ENCODE data around the gene CFAP299. TPM values are rescaled to one million over a fixed set of nuclear protein-coding genes. Genes with fewer than 3 reads are reported as not detected.

CFAP299 gene
- polyA plus RNA-seq, 2 of the 4 experiments (the other 2 are of a cell fraction), result not detected

GRCh38 chr4:80841587-80842281 is 506.2 kb downstream of the CFAP299 start:
- 18% methylated on average over 2 of the region's 2 CpGs for WGBS (ENCODE audit: missing lambda C conversion rate)
- H3K9me3 ChIP-seq, result no peaks in the 10 kb centered on the region
- H3K4me3 ChIP-seq, result no peak overlapping the region
- TF ChIP-seq USF2 (IDR thresholded peaks at IDR 0.05), result no peak
- no peak for TF ChIP-seq BCL3 (IDR thresholded peaks at IDR 0.05)
- no peak for TF ChIP-seq RFX5 (IDR thresholded peaks at IDR 0.05)
- no peak for TF ChIP-seq CHD4 (IDR thresholded peaks at IDR 0.05; ENCODE audit: borderline replicate concordance)
- TF ChIP-seq HMGXB4 (CRISPR knock-in tag; IDR thresholded peaks at IDR 0.05; ENCODE audit: borderline replicate concordance), result no peak
- TF ChIP-seq MAZ (IDR thresholded peaks at IDR 0.05; ENCODE audit: borderline replicate concordance, low read depth, low read length), result no peak
- TF ChIP-seq CBX8 (IDR thresholded peaks at IDR 0.05), result no peak
- no peak for TF ChIP-seq CTCF (IDR thresholded peaks at IDR 0.05)
- TF ChIP-seq EHF (CRISPR knock-in tag; IDR thresholded peaks at IDR 0.05), result no peak
- no peak for TF ChIP-seq KDM5A (IDR thresholded peaks at IDR 0.05)
- TF ChIP-seq TP53 (CRISPR knock-in tag; IDR thresholded peaks at IDR 0.05), result no peak
- no peak for TF ChIP-seq HOXB5 (CRISPR knock-in tag; IDR thresholded peaks at IDR 0.05)
- no peak for TF ChIP-seq FOXS1 (CRISPR knock-in tag; IDR thresholded peaks at IDR 0.05)
- TF ChIP-seq KDM1A (IDR thresholded peaks at IDR 0.05; ENCODE audit: low read depth), result no peak
- no peak for TF ChIP-seq HEYL (CRISPR knock-in tag; IDR thresholded peaks at IDR 0.05)
- CTCF ChIA-PET, result no interaction called here
- H3K4me1 ChIP-seq, result no peaks in the 10 kb centered on the region
- DNase-seq (ENCODE audit: low read depth in 1 of 2, low spot score in 1 of 2), result no peak
- ATAC-seq, result no peak
- POLR2A ChIA-PET, result no interaction called here
- FAIRE-seq, result no peak
- no peak overlapping the region for H3K4me2 ChIP-seq
- H3K27ac ChIP-seq, result no peak overlapping the region

GRCh38 chr4:80846210-80846609 is 510.7 kb downstream of the CFAP299 start:
- ATAC-seq (no peak), DNase-seq (ENCODE audit: low read depth in 1 of 2, low spot score in 1 of 2) (no peak), FAIRE-seq (no peak)
- Histone ChIP-seq H3K9me3 (no peaks in the 10 kb centered on the region), H3K27ac (no peak overlapping the region), H3K4me2 (no peak overlapping the region), H3K4me1 (no peaks in the 10 kb centered on the region), H3K4me3 (no peak overlapping the region)
- TF ChIP-seq ESRRA (IDR thresholded peaks at IDR 0.05; ENCODE audit: borderline replicate concordance, low read length) (no peak), HDAC2 (IDR thresholded peaks at IDR 0.05) (no peak), MAX (IDR thresholded peaks at IDR 0.05) (no peak), EHF (CRISPR knock-in tag; IDR thresholded peaks at IDR 0.05) (no peak), SREBF2 (IDR thresholded peaks at IDR 0.05) (no peak), POLR2A (IDR thresholded peaks at IDR 0.05; ENCODE audit: low read length) (no peak), RNF2 (IDR thresholded peaks at IDR 0.05; ENCODE audit: borderline replicate concordance, low read depth) (no peak), MYC (IDR thresholded peaks at IDR 0.05; ENCODE audit: borderline replicate concordance, low read length) (no peak), CBX8 (IDR thresholded peaks at IDR 0.05) (no peak), EHMT2 (IDR thresholded peaks at IDR 0.05; ENCODE audit: low read depth) (no peak), KDM1A (IDR thresholded peaks at IDR 0.05; ENCODE audit: low read depth) (no peak), ZFP36 (IDR thresholded peaks at IDR 0.05; ENCODE audit: borderline replicate concordance, partially characterized antibody) (no peak), ELK1 (IDR thresholded peaks at IDR 0.05; ENCODE audit: low read depth, low read length) (no peak), PHF8 (IDR thresholded peaks at IDR 0.05; ENCODE audit: borderline replicate concordance, low read depth) (no peak)
- ChIA-PET CTCF (no interaction called here), POLR2A (no interaction called here)

Measured in A549 (cell line).